GM23248 (cell line): ENCODE measurements around the gene GM2A.

Experiments
- EZH2 ChIP-seq: fragments of 200-600 bp; sonication (generic); IDR thresholded peaks from 2 replicates; pipeline ENCODE4 v1.6.1; 2018; ENCODE audit warnings: antibody characterized with exemption, mild to moderate bottlenecking; ENCODE audit not compliant: insufficient read depth, poor library complexity, severe bottlenecking
- EZH2phosphoT487 ChIP-seq: fragments of 200-600 bp; sonication (generic); IDR thresholded peaks from 2 replicates; pipeline ENCODE4 v1.6.1; 2018; ENCODE audit warnings: antibody characterized with exemption, moderate library complexity, mild to moderate bottlenecking, low read depth; ENCODE audit not compliant: insufficient read depth

DNA sequence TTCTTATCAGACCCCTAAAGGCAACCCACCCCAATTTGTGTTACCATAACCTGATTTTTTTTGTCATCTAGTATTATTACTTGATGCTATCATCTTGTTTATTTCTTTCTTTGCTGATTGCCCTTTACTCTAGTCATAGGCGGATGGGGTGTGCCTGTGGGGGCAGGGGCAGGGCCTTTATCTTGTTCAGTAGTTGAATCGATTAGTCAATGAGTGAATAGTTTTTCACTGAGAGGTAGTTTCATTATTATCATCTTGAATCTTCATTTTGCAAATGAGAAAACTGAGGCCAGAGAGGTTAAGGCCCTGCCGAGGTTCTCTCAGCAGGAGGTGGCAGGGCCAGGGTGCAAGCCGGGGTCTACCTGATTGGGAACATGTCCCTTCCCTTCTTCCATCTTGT lies 9.4 kb upstream of the GM2A start:
- TF ChIP-seq EZH2: no peak
- no peak for TF ChIP-seq EZH2phosphoT487
